Ovary (tissue), 9 donors: ENCODE measurements around the gene MBP. TPM values are rescaled to one million over a fixed set of nuclear protein-coding genes. Genes with fewer than 3 reads are reported as not detected.

Experiments
- DNase-seq, 5 donors: peaks; one replicate each; pipeline ENCODE4 v3.0.0-alpha.2; 2019 to 2020
- H3K27ac ChIP-seq, 2 donors: fragments of 200-600 bp; one replicate each; pipeline versions ENCODE4 v1.5.1 to v1.8.0; 2019 to 2022
- H3K27me3 ChIP-seq: fragments of 200-600 bp; one replicate; pipeline ENCODE4 v1.8.0; 2022
- H3K36me3 ChIP-seq: fragments of 200-600 bp; sonication (generic); one replicate; pipeline ENCODE4 v1.5.1; 2019
- H3K4me1 ChIP-seq: one replicate; pipeline ENCODE4 v1.8.1; 2013; ENCODE audit warnings: mild to moderate bottlenecking, moderate library complexity; ENCODE audit not compliant: insufficient read depth
- H3K4me3 ChIP-seq: fragments of 200-600 bp; sonication (generic); one replicate; pipeline ENCODE4 v1.5.1; 2017
- H3K9me3 ChIP-seq, 2 donors: fragments of 200-600 bp in 1 of 2; sonication (generic) in 1 of 2; one replicate each; pipeline versions ENCODE4 v1.5.1 to v1.8.1; 2013 to 2019; ENCODE audit warnings: mild to moderate bottlenecking in 1 of 2, moderate library complexity in 1 of 2
- CTCF ChIP-seq, 3 donors: fragments of 450-650 bp in 2 of 3; fragments of 200-600 bp in 1 of 3; IDR thresholded peaks; one replicate each; pipeline versions ENCODE4 v1.5.1 to v1.8.0; 2016 to 2022; ENCODE audit warnings: antibody characterized with exemption in 3 of 3, mild to moderate bottlenecking in 1 of 3
- EP300 ChIP-seq: sonication (generic); formaldehyde crosslinking; IDR thresholded peaks from one replicate; pipeline ENCODE4 v1.6.1; 2017; ENCODE audit warnings: antibody characterized with exemption
- POLR2A ChIP-seq: fragments of 450-650 bp; IDR thresholded peaks from one replicate; pipeline ENCODE4 v1.6.1; 2017; ENCODE audit warnings: antibody characterized with exemption, mild to moderate bottlenecking, moderate library complexity
- WGBS, 3 donors: extraction: QIAGEN DNeasy Blood & Tissue Kit in 1 of 3; methylation state at CpG; one replicate each; pipeline versions ENCODE4 v1.1.5 to v1.1.7; 2013 to 2017; 5-methylcytosine and 5-hydroxymethylcytosine counted together
- intact Hi-C, 4 donors: fragments of 100-400 bp; cut with DNase I; formaldehyde crosslinking; loops; one replicate each; pipeline versions ENCODE4 v1.11.0 to v1.15.1; 2022 to 2023
- polyA plus RNA-seq, 2 donors: library from polyadenylated mRNA; stranded (reverse); fragments of 200-250 nt in 1 of 2; fragments of 350-450 nt in 1 of 2; fragmentation: Illumina TruSeq in 1 of 2; extraction: RNeasy Lipid Tissue Mini Kit (QIAGEN cat#74804) in 1 of 2; gene quantifications; one replicate each; pipeline ENCODE4 v1.2.3, GENCODE V29; 2013 to 2014
- total RNA-seq, 7 donors: library from RNA; depleted of rRNA in 2 of 7; stranded (reverse); fragments of >200 nt in 2 of 7; fragmentation: NEBNext Ultra II Directional in 3 of 7; extraction: Animal tissue kit (Norgen Biotek cat#: 25700) in 3 of 7; gene quantifications; one replicate each; pipeline versions ENCODE4 v1.1.0 to v1.2.4, GENCODE V29; 2016 to 2023
- donor health status: DM: no; HTN: no; CAD: no; lungs with moderate emphysema.
- donor health status: DM: no; HTN: no; CAD: no.
- donor health status: Bipolar disorder and iron deficiency.
- donor health status: DM: yes; HTN: yes; CAD: no.
- donor health status: DM: no; HTN: no; CAD: no.
- donor health status: DM: yes; HTN: yes; CAD: no.

Gene MBP
- total and polyA plus RNA-seq, 9 donors: 7.1 to 38.2 (median 23.2) TPM

GRCh38 chr18:77009675-77010074, 122.9 kb downstream of the MBP start:
- Histone ChIP-seq H3K4me3 (no peak overlapping the region), H3K36me3 (no peaks in the 10 kb centered on the region), H3K27me3 (no peaks in the 10 kb centered on the region), H3K9me3 (no peaks in the 10 kb centered on the region), H3K4me1 (peaks cover 11% of the 10 kb centered on the region), H3K27ac (no peak overlapping the region)
- intact Hi-C loops: loop anchor here in 2 of 4 donors (10.0 kb wide), 4 partner anchors 45 to 205 kb away; partner anchors contain the start of gene MBP (in 1 of the 2)
- WGBS, 3 donors: 86 to 90% (median 89%) methylated on average over 19 of the region's 19 CpGs
- no peak for TF ChIP-seq POLR2A
- no peak for TF ChIP-seq EP300
- no peak for TF ChIP-seq CTCF (IDR thresholded peaks at IDR 0.05)
- DNase-seq: no peak

- Histone ChIP-seq H3K4me3 (no peak overlapping the region), H3K36me3 (no peaks in the 10 kb centered on the region), H3K9me3 (no peaks in the 10 kb centered on the region), H3K27me3 (no peaks in the 10 kb centered on the region), H3K27ac (no peak overlapping the region), H3K4me1 (peaks cover 4% of the 10 kb centered on the region)
- intact Hi-C loops: loop anchor here in 2 of 4 donors (10.0 kb wide), 3 partner anchors 46 to 206 kb away; partner anchors contain the start of gene MBP (in 1 of the 2)
- no peak for TF ChIP-seq POLR2A
- no peak for TF ChIP-seq CTCF (IDR thresholded peaks at IDR 0.05)
- no peak for TF ChIP-seq EP300
- DNase-seq: no peak
- WGBS, 3 donors: 85 to 88% (median 88%) methylated on average over 23 of the region's 23 CpGs
Measured at GRCh38 chr18:77008576-77009315, 123.8 kb downstream of the MBP start.

GRCh38 chr18:77008006-77008405, 124.6 kb downstream of the MBP start:
- 84 to 89% (median 85%) methylated on average over 13 of the region's 13 CpGs for WGBS, 3 donors
- no peak overlapping the region for H3K4me3 ChIP-seq
- no peaks in the 10 kb centered on the region for H3K9me3 ChIP-seq
- TF ChIP-seq POLR2A (no peak), EP300 (no peak), CTCF (IDR thresholded peaks at IDR 0.05) (no peak)
- DNase-seq: no peak
- H3K27ac ChIP-seq: no peak overlapping the region
- H3K27me3 ChIP-seq: no peaks in the 10 kb centered on the region
- no peaks in the 10 kb centered on the region for H3K4me1 ChIP-seq
- intact Hi-C loops: loop anchor here in 2 of 4 donors (10.0 kb wide), 3 partner anchors 47 to 207 kb away; partner anchors contain the start of gene MBP (in 1 of the 2)
- no peaks in the 10 kb centered on the region for H3K36me3 ChIP-seq

GRCh38 chr18:77007251-77007650, 125.3 kb downstream of the MBP start:
- H3K4me1 ChIP-seq: no peaks in the 10 kb centered on the region
- intact Hi-C loops: loop anchor here in 2 of 4 donors (10.0 kb wide), 3 partner anchors 48 to 208 kb away; partner anchors contain the start of gene MBP (in 1 of the 2)
- no peak overlapping the region for H3K4me3 ChIP-seq
- WGBS, 3 donors: 48 to 75% (median 57%) methylated on average over 12 of the region's 12 CpGs
- no peak overlapping the region for H3K27ac ChIP-seq
- TF ChIP-seq CTCF (IDR thresholded peaks at IDR 0.05) (no peak), POLR2A (no peak), EP300 (no peak)
- H3K9me3 ChIP-seq: no peaks in the 10 kb centered on the region
- H3K36me3 ChIP-seq: no peaks in the 10 kb centered on the region
- no peak for DNase-seq
- H3K27me3 ChIP-seq: no peaks in the 10 kb centered on the region
